Activated naive CD8-positive, alpha-beta T cell treated with anti-CD3 and anti-CD28 coated beads, Interleukin-2, amount 10 ng/mL, durations not matched to agents 7 days and 5 days (primary cell): ENCODE results near the gene BAD. TPM values are rescaled to one million over a fixed set of nuclear protein-coding genes. Genes with fewer than 3 reads are reported as not detected.
A peak's percentile ranks its signal among the peaks of the same experiment; 100 is the strongest.
"Not testable (repeated sequence)": the region's sequence is repeated elsewhere in the genome, so short reads cannot be mapped to it uniquely, and the experiment has no call there.

Source experiments
- ATAC-seq: fragments of 150-1000 bp; cut with Tn5 transposase; one replicate; pipeline ENCODE4 v1.10.0; 2021; ENCODE audit warnings: low read depth, moderate library complexity
- POLR2A ChIA-PET: fragments of 350-600 bp; sonication (Branson Sonifier 250); formaldehyde crosslinking; loops from one replicate; lab custom pipeline; 2021; ENCODE audit warnings: antibody characterized with exemption; lab: Charles Lee
- DNase-seq: peaks from one replicate; pipeline ENCODE4 v3.0.0; 2021
- H3K27ac Mint-ChIP-seq: one replicate; pipeline ENCODE4 v1.8.0; 2022; ENCODE audit warnings: mild to moderate bottlenecking, mixed read lengths
- H3K27me3 Mint-ChIP-seq: one replicate; pipeline ENCODE4 v1.8.0; 2022; ENCODE audit warnings: mild to moderate bottlenecking, moderate library complexity, mixed read lengths
- H3K36me3 Mint-ChIP-seq: one replicate; pipeline ENCODE4 v1.8.0; 2021; ENCODE audit warnings: mild to moderate bottlenecking, mixed read lengths
- H3K4me1 Mint-ChIP-seq: one replicate; pipeline ENCODE4 v1.8.0; 2021; ENCODE audit warnings: mixed read lengths
- H3K4me3 Mint-ChIP-seq: one replicate; pipeline ENCODE4 v1.8.0; 2022; ENCODE audit warnings: mild to moderate bottlenecking, moderate library complexity, mixed read lengths
- H3K9me3 Mint-ChIP-seq: one replicate; pipeline ENCODE4 v1.8.0; 2021; ENCODE audit warnings: mixed read lengths
- total RNA-seq, 2 experiments: library from RNA; stranded (reverse); gene quantifications; one replicate each; pipeline ENCODE4 v1.2.3, GENCODE V29; 2021

Gene BAD
- 10 to 100 TPM; 32.9 to 35.8 TPM for total RNA-seq

DNA sequence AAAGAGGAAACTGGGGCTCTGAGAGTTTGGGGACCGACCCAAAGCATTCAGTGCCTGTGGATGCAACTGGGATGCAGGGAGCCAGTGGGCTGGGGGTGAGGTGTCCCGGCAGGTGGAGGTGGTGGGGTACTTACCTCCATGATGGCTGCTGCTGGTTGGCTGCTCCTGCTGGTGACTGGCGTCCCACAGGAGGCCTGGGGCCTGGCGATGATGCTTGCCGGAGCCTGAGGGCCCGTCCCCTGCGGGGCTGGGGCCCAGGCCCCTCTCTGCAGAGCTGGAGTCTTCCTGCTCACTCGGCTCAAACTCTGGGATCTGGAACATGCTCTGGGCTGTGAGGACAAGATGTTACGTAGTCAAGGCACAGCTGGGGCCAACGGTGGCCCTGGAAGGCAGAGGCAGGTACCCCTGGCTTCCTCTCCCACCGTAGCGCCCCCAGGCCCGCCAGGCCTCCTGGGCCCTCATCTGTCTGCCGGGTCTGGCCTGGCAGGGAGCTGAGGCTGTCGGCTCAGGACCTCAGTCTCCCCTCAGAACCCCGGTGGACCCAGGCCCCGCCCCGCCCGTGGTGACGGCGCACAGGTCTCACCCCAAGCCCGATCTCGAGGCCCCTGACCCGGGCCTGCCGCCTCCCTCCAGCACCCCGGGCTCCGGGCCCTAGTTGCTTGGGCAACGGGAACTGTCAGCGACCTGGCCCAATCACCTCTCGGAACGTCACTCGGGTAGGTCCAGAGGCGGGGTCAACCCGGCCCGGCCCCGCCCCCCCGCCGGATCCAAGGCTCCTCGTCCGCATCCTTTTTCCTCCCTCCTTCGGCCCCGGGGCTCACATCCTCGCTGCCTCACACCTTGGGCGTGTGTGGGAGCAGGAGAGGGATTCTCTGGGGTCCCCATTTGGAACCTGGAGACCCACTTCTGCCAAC, at the start of gene BAD:
Gene BAD (minus strand): TSS at position 618 of the 914 bp plus-strand sequence. CDS start 297 bp downstream, at position 321.
- Mint-ChIP-seq H3K9me3 (no peaks in the 10 kb centered on the region), H3K27me3 (no peaks in the 10 kb centered on the region), H3K27ac (peak within 1 kb of the TSS; percentile 86), H3K36me3 (peaks cover 10% of the 10 kb centered on the region), H3K4me3 (peak within 1 kb of the TSS; percentile 85), H3K4me1 (peaks cover 8% of the 10 kb centered on the region)
- peak; percentile 84 for ATAC-seq
- POLR2A ChIA-PET, result interaction anchor here (0.7 to 4.5 kb wide), 11 partner anchors 9 to 99 kb away, joined by 3 to 72 read pairs (median 7); partner anchors contain the start of genes ESRRA, FERMT3, FKBP2 and PPP1R14B
- DNase-seq, result peak; percentile 89

DNA sequence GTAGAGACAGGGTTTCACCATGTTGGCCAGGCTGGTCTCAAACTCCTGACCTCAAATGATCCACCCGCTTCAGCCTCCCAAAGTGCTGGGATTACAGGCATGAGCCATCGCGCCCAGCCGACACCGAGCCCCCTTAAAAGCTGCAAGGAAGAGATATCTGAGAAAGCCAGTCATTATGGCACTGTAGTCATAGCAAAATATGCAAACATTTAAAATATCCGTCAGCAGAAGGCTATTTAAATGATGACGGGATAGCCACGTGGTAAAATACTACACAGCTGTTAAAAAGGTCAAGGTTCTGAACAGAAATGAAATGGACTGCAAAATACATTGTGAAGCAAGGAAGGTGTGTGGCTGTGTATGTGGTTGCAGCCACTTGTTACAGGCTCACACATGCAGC, 49.1 kb upstream of the BAD start:
- Mint-ChIP-seq H3K36me3 (peaks cover 9% of the 10 kb centered on the region), H3K9me3 (no peaks in the 10 kb centered on the region), H3K27ac (no peak overlapping the region), H3K4me1 (peaks cover 23% of the 10 kb centered on the region), H3K27me3 (peaks cover 2% of the 10 kb centered on the region), H3K4me3 (no peak overlapping the region)
- POLR2A ChIA-PET, result interaction anchor here (3.7 kb wide), 1 partner anchor 16 kb away, joined by 38 read pairs; the partner anchor contains the start of genes PRDX5 and TRMT112
- no peak for DNase-seq
- no peak for ATAC-seq

DNA sequence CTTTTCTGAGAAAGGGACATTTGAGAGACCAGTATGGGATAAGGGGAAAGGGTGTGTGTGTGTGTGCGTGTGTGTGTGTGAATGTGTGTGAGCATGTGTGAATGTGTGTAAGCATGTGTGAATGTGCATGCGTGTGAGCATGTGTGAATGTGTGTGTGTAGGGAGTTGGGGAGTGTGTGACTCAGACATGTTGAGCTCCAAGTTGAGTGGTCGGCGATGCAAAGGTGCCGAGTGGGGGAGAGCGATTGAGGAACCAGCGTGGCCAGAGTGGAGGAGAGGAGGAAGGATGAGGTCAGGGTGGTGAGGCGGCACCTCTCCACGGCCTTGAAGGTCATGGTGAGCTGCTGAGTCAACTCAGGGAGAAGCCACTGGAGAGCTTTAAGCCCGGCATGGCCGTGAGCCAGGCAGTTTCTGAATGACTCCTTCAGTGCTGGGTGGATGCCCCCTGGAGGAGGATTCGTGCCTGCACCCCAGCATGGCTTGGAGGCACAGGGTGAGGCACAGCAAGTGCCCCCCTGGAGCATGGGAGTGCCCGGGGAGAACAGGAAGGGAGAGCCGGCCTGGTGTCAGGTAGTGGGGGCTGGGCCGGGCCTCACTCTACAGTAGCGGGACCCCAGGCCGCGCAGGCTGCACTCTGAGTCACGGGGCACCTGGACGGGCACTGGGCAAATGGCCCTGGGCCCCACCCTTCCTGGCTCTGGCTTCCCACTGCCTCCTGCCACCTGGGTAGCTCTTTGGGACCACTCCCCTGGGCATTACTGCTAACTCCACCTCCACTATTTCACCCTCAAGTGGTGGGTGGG, 47.3 kb upstream of the BAD start:
- Mint-ChIP-seq H3K27ac (peak overlapping the region; percentile 93), H3K4me3 (peak overlapping the region; percentile 53), H3K4me1 (peaks cover 17% of the 10 kb centered on the region), H3K9me3 (no peaks in the 10 kb centered on the region), H3K27me3 (peaks cover 2% of the 10 kb centered on the region), H3K36me3 (peaks cover 5% of the 10 kb centered on the region)
- ATAC-seq (peak; percentile 93), DNase-seq (peak; percentile 80)
- POLR2A ChIA-PET, result interaction anchor here (0.6 to 3.7 kb wide), 18 partner anchors 8 to 1000 kb away, joined by 3 to 38 read pairs (median 4); partner anchors contain the start of genes CCDC88B, FERMT3, PRDX5 and STIP1

DNA sequence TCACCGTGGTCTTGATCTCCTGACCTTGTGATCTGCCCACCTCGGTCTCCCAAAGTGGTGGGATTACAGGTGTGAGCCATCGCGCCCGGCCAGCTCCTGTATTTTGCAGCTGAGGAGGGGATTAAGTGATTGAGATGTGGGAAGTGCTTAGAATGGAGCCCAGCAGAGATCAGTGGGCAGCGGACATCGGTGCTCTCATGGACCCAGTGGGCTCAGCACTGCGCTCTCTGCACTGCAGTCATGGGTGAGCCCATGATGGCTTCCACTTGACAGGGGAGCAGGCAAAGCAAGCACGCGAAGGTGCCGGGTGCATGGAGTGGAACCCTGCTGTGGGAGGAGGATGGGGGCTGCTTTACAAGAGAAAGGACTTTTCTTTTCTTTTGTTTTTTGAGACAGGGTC, 46.4 kb upstream of the BAD start:
- POLR2A ChIA-PET, result interaction anchor here (0.6 to 3.7 kb wide), 11 partner anchors 8 to 1001 kb away, joined by 3 to 38 read pairs (median 4); partner anchors contain the start of genes CCDC88B, FERMT3, PRDX5 and STIP1
- Mint-ChIP-seq H3K4me3 (no peak overlapping the region), H3K36me3 (peaks cover 5% of the 10 kb centered on the region), H3K4me1 (peaks cover 17% of the 10 kb centered on the region), H3K9me3 (no peaks in the 10 kb centered on the region), H3K27ac (peak overlapping the region; percentile 42), H3K27me3 (peaks cover 2% of the 10 kb centered on the region)
- DNase-seq, result no peak
- ATAC-seq, result no peak

DNA sequence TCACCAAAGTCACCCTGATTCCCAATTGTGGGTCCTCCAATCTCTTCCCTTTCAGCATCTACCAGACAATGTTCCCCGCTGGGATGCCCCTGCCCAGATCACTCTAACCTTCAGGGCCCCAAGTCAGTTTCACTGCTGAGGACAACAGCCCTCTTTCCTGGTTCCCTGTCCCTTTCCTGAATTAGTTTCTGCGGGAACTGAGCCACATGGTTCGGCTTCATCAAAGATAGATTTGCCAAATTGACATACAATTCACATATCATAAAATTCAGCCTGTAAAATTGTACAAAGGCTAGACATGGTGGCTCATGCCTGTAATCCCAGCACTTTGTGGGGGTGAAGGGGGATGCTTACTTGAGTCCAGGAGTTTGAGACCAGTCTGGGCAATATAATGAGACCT, 43.5 kb upstream of the BAD start:
- POLR2A ChIA-PET, result interaction anchor here (0.7 to 1.6 kb wide), 3 partner anchors 10 to 30 kb away, joined by 5 to 6 read pairs (median 6); partner anchors contain the start of genes PRDX5 and TRMT112
- no peak for ATAC-seq

DNA sequence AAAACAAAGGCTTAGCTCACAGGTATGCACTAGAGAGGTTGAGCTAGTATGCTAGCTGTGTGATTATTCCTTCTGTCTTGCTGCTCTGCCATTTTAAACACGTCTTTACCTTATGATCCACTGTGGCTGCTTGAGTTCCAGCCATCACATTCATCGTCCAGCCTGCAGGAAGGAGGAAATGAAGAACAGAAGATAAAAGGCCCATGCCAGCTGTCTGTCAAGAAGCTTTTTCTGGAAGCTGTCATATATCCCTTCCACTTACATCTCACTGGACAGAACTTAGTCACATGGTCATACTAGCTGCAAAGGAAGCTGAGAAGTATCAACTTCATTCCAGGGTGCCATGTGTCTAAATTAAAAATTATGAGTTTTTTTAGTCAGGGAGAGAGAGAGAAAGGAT, 42.9 kb upstream of the BAD start:
- H3K27me3 Mint-ChIP-seq, result peaks cover 2% of the 10 kb centered on the region
- no peak overlapping the region for H3K4me3 Mint-ChIP-seq
- no peaks in the 10 kb centered on the region for H3K36me3 Mint-ChIP-seq
- POLR2A ChIA-PET, result interaction anchor here (1.2 kb wide), 1 partner anchor 10 kb away, joined by 6 read pairs; the partner anchor contains the start of genes PRDX5 and TRMT112
- DNase-seq (no peak), ATAC-seq (no peak)
- peaks cover 10% of the 10 kb centered on the region for H3K4me1 Mint-ChIP-seq
- no peaks in the 10 kb centered on the region for H3K9me3 Mint-ChIP-seq
- no peak overlapping the region for H3K27ac Mint-ChIP-seq

More for the DNA sequence above, 43.5 kb upstream of the BAD start:
- Mint-ChIP-seq H3K27ac (no peak overlapping the region), H3K4me1 (peaks cover 10% of the 10 kb centered on the region), H3K4me3 (no peak overlapping the region), H3K9me3 (no peaks in the 10 kb centered on the region), H3K36me3 (no peaks in the 10 kb centered on the region), H3K27me3 (peaks cover 2% of the 10 kb centered on the region)
- no peak for DNase-seq

DNA sequence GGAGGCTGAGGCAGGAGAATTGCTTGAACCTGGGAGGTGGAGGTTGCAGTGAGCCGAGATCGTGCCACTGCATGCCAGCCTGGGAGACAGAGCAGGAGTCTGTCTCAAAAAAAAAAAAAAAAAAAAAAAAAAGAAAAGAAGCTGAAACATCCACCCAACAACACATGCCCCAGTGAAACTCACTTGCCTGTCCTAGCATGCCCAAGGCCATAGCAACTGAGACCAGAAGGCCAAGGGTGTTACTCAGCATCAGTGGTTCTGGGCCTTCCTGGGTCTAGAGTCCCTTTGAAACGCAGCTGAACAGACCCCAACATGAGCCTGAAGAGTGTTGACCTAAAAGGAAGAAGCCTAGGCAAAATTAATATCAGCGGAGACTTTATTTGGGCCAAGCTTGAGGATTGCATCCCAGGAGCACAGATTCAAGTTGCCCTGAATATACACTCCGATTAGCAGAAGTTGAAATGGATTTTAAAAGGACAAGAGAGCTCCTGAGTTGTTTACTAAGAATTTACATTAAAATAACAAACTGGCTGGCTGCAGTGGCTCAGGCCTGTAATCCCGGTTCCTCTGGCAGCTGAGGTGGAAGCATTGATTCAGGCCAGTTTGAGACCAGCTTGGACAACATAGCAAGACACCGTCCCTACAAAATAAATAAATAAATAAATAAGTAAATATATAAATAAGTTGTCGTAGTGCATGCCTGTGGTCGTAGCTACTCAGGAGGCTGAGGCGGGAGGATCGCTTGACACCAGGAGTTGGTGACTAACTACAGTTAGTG, 40.4 kb upstream of the BAD start:
- H3K36me3 Mint-ChIP-seq, result peaks cover 6% of the 10 kb centered on the region
- H3K4me3 Mint-ChIP-seq, result no peak overlapping the region
- ATAC-seq, result no peak
- no peak for DNase-seq
- H3K9me3 Mint-ChIP-seq, result no peaks in the 10 kb centered on the region
- H3K4me1 Mint-ChIP-seq, result peaks cover 6% of the 10 kb centered on the region
- peaks cover 2% of the 10 kb centered on the region for H3K27me3 Mint-ChIP-seq
- no peak overlapping the region for H3K27ac Mint-ChIP-seq
- POLR2A ChIA-PET, result interaction anchor here (0.7 to 1.8 kb wide), 2 partner anchors 14 to 15 kb away, joined by 4 to 5 read pairs; partner anchors contain the start of gene CCDC88B

DNA sequence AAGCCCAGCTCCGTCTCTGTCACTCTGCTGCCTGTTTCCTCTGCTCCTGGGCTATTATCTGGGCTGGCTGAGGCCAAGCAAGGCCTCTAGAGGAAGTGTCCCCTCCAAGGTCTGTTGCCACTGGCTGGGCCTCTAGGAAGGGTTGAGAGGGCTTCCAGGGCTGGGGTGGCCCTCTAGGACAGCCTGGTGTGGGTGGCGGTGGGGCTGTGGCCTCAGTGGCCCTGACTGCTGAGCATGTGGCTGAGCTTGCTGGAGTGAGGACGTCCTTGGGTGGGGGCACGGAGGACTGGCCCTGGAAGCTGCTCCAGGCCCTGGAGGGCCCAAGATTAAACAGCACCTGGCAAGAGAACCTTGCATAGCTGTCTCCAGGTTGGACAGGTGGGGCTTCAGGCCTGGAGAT, 39.5 kb upstream of the BAD start:
- H3K36me3 Mint-ChIP-seq, result not testable (repeated sequence)

DNA sequence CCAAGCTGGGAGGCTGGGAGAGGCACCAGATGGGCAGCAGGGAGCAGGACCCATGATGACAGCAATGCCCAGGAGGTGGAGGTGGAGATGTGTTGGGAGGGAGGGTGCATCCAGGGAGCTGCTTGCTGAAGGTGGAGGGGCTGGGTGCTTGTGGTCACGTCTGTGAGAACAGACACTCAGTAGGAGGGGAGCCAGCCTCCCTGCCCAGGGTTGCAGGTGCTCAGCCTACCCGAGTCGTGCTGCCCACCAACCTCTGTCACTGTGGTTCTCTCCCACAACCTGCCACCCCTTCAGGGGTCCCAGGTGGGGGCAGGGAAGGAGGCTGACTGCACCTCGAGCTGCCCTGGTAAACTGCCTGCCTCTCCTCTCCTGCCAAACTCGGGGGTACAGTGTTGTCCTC, 38.9 kb upstream of the BAD start:
- ATAC-seq, result no peak
- Mint-ChIP-seq H3K27me3 (no peaks in the 10 kb centered on the region), H3K4me1 (peaks cover 10% of the 10 kb centered on the region), H3K36me3 (peaks cover 6% of the 10 kb centered on the region), H3K27ac (no peak overlapping the region), H3K4me3 (no peak overlapping the region), H3K9me3 (no peaks in the 10 kb centered on the region)
- no peak for DNase-seq
- POLR2A ChIA-PET, result interaction anchor here (1.1 to 1.8 kb wide), 3 partner anchors 8 to 17 kb away, joined by 4 to 6 read pairs (median 4); partner anchors contain the start of gene CCDC88B

More for the DNA sequence above, 39.5 kb upstream of the BAD start:
- H3K9me3 Mint-ChIP-seq, H3K27me3 Mint-ChIP-seq, ATAC-seq, H3K4me3 Mint-ChIP-seq, H3K4me1 Mint-ChIP-seq, DNase-seq: not testable (repeated sequence)
- H3K27ac Mint-ChIP-seq, result peak overlapping the region; percentile 54
- POLR2A ChIA-PET, result interaction anchor here (1.1 to 1.8 kb wide), 3 partner anchors 8 to 16 kb away, joined by 4 to 6 read pairs (median 4); partner anchors contain the start of gene CCDC88B

DNA sequence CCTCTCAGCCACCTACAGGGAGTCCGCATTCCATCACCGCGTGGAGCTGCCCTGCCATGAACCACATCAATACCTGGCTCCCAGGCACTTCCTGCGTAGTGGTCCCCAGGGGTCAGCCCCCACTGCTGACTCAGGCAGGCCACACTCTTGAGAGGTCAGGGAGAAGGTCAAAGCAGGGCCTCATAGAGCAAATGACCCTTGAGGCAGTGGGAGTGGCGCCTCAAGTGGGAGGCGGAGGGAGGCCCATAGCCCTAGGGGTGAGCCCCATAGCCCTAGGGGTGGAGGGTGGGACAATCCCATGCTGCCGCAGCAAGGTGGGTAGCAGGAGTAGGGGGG, 38.4 kb upstream of the BAD start:
- ATAC-seq (no peak), DNase-seq (no peak)
- Mint-ChIP-seq H3K4me1 (peaks cover 12% of the 10 kb centered on the region), H3K27me3 (no peaks in the 10 kb centered on the region), H3K27ac (no peak overlapping the region), H3K4me3 (no peak overlapping the region), H3K36me3 (peaks cover 6% of the 10 kb centered on the region), H3K9me3 (no peaks in the 10 kb centered on the region)
- POLR2A ChIA-PET, result interaction anchor here (1.8 kb wide), 2 partner anchors 9 to 16 kb away, joined by 4 read pairs; no protein-coding TSS in a partner anchor

DNA sequence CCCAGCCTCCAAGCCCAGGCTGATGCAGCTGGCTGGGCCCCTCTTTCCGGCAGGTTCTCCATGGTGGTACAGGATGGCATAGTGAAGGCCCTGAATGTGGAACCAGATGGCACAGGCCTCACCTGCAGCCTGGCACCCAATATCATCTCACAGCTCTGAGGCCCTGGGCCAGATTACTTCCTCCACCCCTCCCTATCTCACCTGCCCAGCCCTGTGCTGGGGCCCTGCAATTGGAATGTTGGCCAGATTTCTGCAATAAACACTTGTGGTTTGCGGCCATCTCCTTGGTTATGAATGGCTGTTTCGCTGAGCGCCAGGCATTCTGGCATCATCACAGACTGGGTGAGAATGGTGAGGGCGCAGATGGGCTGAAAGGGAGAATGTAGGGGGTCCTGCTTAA, 37.1 kb upstream of the BAD start:
- DNase-seq, result no peak
- Mint-ChIP-seq H3K4me1 (peaks cover 18% of the 10 kb centered on the region), H3K36me3 (peaks cover 6% of the 10 kb centered on the region), H3K9me3 (no peaks in the 10 kb centered on the region), H3K4me3 (no peak overlapping the region), H3K27me3 (no peaks in the 10 kb centered on the region), H3K27ac (peak overlapping the region; percentile 2)
- POLR2A ChIA-PET, result interaction anchor here (0.7 to 1.0 kb wide), 2 partner anchors 10 to 445 kb away, joined by 3 to 4 read pairs; no protein-coding TSS in a partner anchor
- no peak for ATAC-seq

DNA sequence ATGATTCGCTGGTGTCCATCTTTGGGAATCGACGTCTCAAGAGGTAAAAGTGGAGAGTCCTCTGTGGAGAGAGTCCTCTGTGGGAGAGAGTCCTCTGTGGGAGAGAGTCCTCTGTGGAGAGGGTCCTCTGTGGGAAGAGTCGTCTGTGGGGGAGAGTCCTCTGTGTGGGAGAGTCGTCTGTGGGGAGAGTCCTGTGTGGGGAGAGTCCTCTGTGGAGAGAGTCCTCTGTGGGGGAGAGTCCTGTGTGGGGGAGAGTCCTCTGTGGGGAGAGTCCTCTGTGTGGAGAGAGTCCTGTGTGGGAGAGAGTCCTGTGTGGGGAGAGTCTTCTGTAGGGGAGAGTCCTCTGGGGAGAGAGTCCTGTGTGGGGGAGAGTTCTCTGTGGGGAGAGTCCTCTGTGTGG, 36.6 kb upstream of the BAD start:
- ATAC-seq (no peak), DNase-seq (no peak)
- H3K9me3 Mint-ChIP-seq, result no peaks in the 10 kb centered on the region
- peaks cover 21% of the 10 kb centered on the region for H3K4me1 Mint-ChIP-seq
- POLR2A ChIA-PET, result interaction anchor here (1.7 kb wide), 1 partner anchor 11 kb away, joined by 7 read pairs; no protein-coding TSS in a partner anchor
- peaks cover 6% of the 10 kb centered on the region for H3K36me3 Mint-ChIP-seq
- H3K4me3 Mint-ChIP-seq, result no peak overlapping the region
- H3K27me3 Mint-ChIP-seq, result no peaks in the 10 kb centered on the region
- peak overlapping the region; percentile 44 for H3K27ac Mint-ChIP-seq
